Esophagus squamous epithelium (tissue), 4 donors: ENCODE results near the gene CABP4.

Experiments
- POLR2A ChIP-seq, 4 donors: fragments of 450-650 bp; IDR thresholded peaks; one replicate each; pipeline ENCODE4 v1.6.1; 2017; ENCODE audit warnings: antibody characterized with exemption in 4 of 4, mild to moderate bottlenecking in 4 of 4, moderate library complexity in 3 of 4
- TF ChIP-seq, protein P1 (sequence below), 6 experiments: fragments of 450-650 bp in 4 of 6; fragments of 200-600 bp in 2 of 6; sonication (generic) in 2 of 6; IDR thresholded peaks; one replicate each; pipeline ENCODE4 v1.5.1; 2016 to 2019; ENCODE audit warnings: antibody characterized with exemption in 6 of 6, mild to moderate bottlenecking in 4 of 6, moderate library complexity in 4 of 6

DNA sequence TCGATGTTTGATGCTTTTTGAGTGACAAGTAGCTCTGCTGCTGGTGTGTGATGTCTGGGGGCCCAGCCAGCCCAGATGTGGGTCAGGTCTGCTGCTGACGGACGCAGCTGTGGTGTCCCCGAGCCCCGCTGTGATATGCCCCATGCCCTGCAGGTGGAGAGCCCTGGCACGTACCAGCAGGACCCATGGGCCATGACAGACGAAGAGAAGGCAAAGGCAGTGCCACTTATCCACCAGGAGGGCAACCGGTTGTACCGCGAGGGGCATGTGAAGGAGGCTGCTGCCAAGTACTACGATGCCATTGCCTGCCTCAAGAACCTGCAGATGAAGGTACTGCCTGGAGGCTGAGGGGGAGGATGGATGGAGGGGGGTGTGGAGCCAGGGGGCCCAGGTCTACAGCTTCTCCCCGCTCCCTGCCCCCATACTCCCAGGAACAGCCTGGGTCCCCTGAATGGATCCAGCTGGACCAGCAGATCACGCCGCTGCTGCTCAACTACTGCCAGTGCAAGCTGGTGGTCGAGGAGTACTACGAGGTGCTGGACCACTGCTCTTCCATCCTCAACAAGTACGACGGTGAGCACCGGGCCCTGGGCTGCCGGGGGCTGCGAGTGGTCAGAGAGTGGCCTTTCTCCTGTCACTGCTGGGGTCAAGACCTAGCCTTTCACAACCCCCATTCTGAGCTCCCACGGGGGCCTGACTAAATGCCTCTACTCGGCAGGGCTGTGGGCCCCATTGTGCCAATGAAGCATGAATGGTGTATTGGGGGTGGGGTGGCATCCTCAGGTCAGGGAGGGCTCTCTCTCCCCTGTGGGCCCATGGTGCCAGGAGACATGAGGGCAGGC lies 35.0 kb downstream of the CABP4 start:
- TF ChIP-seq, protein P1, sequence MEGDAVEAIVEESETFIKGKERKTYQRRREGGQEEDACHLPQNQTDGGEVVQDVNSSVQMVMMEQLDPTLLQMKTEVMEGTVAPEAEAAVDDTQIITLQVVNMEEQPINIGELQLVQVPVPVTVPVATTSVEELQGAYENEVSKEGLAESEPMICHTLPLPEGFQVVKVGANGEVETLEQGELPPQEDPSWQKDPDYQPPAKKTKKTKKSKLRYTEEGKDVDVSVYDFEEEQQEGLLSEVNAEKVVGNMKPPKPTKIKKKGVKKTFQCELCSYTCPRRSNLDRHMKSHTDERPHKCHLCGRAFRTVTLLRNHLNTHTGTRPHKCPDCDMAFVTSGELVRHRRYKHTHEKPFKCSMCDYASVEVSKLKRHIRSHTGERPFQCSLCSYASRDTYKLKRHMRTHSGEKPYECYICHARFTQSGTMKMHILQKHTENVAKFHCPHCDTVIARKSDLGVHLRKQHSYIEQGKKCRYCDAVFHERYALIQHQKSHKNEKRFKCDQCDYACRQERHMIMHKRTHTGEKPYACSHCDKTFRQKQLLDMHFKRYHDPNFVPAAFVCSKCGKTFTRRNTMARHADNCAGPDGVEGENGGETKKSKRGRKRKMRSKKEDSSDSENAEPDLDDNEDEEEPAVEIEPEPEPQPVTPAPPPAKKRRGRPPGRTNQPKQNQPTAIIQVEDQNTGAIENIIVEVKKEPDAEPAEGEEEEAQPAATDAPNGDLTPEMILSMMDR (IDR thresholded peaks at IDR 0.05): peak in 1 of 6 experiments; percentile 8
- no peak for TF ChIP-seq POLR2A (IDR thresholded peaks at IDR 0.05)
